PC-3 (cell line): ENCODE measurements around the gene BAZ1B. TPM values are rescaled to one million over a fixed set of nuclear protein-coding genes. Genes with fewer than 3 reads are reported as not detected.

ENCODE experiments used
- ATAC-seq: fragments of 200-7000 bp; cut with Tn5 transposase; 2 replicates; pipeline ENCODE4 v1.9.1; 2020; ENCODE audit warnings: mild to moderate bottlenecking, moderate library complexity
- BruUV-seq: library from RNA; stranded (reverse); fragments of 400-500 nt; replicated peaks from 2 replicates; lab custom pipeline; 2021; lab: Mats Ljungman, UMichigan
- CTCF ChIA-PET: fragments of 300-600 bp; sonication (Branson Sonifier 250); formaldehyde crosslinking; loops from one replicate; lab custom pipeline; 2022; ENCODE audit warnings: antibody characterized with exemption; lab: Charles Lee
- POLR2A ChIA-PET: fragments of 300-600 bp; sonication (Branson Sonifier 250); formaldehyde crosslinking; loops from one replicate; lab custom pipeline; 2022; ENCODE audit warnings: antibody characterized with exemption; ENCODE audit not compliant: unreplicated experiment; lab: Charles Lee
- DNase-seq: peaks from one replicate; pipeline ENCODE4 v3.0.0-alpha.2; 2015
- H2AFZ ChIP-seq: fragments of 300-600 bp; sonication (generic); 2 replicates; pipeline ENCODE4 v1.6.0; 2016; ENCODE audit warnings: antibody characterized with exemption, low read length
- H3F3A ChIP-seq: fragments of 300-600 bp; sonication (generic); one replicate; pipeline ENCODE4 v1.6.0; 2017; ENCODE audit warnings: antibody characterized with exemption, low read length, control low read depth, mild to moderate bottlenecking; ENCODE audit not compliant: unreplicated experiment
- H3K27ac ChIP-seq: fragments of 300-600 bp; sonication (generic); 2 replicates; pipeline ENCODE4 v1.5.1; 2016; ENCODE audit warnings: mild to moderate bottlenecking, low read length
- H3K27me3 ChIP-seq: fragments of 300-600 bp; sonication (generic); 2 replicates; pipeline ENCODE4 v1.6.1; 2016; ENCODE audit warnings: low read length, mixed read lengths
- H3K36me3 ChIP-seq: fragments of 300-600 bp; sonication (generic); 2 replicates; pipeline ENCODE4 v1.6.1; 2016; ENCODE audit warnings: low read depth, mixed run types, low read length, mixed read lengths
- H3K4me1 ChIP-seq: fragments of 300-600 bp; sonication (generic); 2 replicates; pipeline ENCODE4 v1.5.1; 2016; ENCODE audit warnings: low read length; ENCODE audit not compliant: insufficient read depth
- H3K4me2 ChIP-seq: fragments of 300-600 bp; sonication (generic); 2 replicates; pipeline ENCODE4 v1.6.0; 2016; ENCODE audit warnings: low read length
- H3K4me3 ChIP-seq: fragments of 300-600 bp; sonication (generic); 2 replicates; pipeline ENCODE4 v1.5.1; 2016; ENCODE audit warnings: mild to moderate bottlenecking, low read length, mixed read lengths
- H3K79me2 ChIP-seq: fragments of 300-600 bp; sonication (generic); 2 replicates; pipeline ENCODE4 v1.6.1; 2017; ENCODE audit warnings: low read length, mixed read lengths
- H3K9ac ChIP-seq: fragments of 300-600 bp; sonication (generic); 2 replicates; pipeline ENCODE4 v1.6.0; 2016; ENCODE audit warnings: mild to moderate bottlenecking, low read length
- H3K9me2 ChIP-seq: fragments of 300-600 bp; sonication (generic); replicated peaks from 2 replicates; pipeline ENCODE4 v1.6.1; 2016; ENCODE audit warnings: mixed run types, low read length, mixed read lengths
- H3K9me3 ChIP-seq: fragments of 300-600 bp; sonication (generic); 2 replicates; pipeline ENCODE4 v1.6.1; 2016; ENCODE audit warnings: low read length, mixed read lengths
- H4K20me1 ChIP-seq: fragments of 300-600 bp; sonication (generic); 2 replicates; pipeline ENCODE4 v1.6.1; 2016; ENCODE audit warnings: low read length, mixed read lengths
- CTCF ChIP-seq: fragments of 300-600 bp; sonication (generic); conservative IDR thresholded peaks from 2 replicates; pipeline ENCODE4 v1.5.1; 2017; ENCODE audit warnings: antibody characterized with exemption, low read depth, mild to moderate bottlenecking, low read length
- EZH2 ChIP-seq: fragments of 300-600 bp; sonication (generic); IDR thresholded peaks from one replicate; pipeline ENCODE4 v1.6.1; 2017; ENCODE audit warnings: antibody characterized with exemption, mild to moderate bottlenecking, low read length; ENCODE audit not compliant: unreplicated experiment
- EZH2phosphoT487 ChIP-seq: fragments of 300-600 bp; sonication (generic); IDR thresholded peaks from 2 replicates; pipeline ENCODE4 v1.6.1; 2018; ENCODE audit warnings: mild to moderate bottlenecking, antibody characterized with exemption, low read length, borderline replicate concordance
- intact Hi-C: fragments of 100-400 bp; cut with micrococcal nuclease; formaldehyde crosslinking; loops from 2 replicates; pipeline ENCODE4 v1.9.0; 2023
- total RNA-seq: library from RNA; depleted of rRNA; stranded (reverse); fragments of >200 nt; gene quantifications from 2 replicates; pipeline ENCODE4 v1.2.3, GENCODE V29; 2014

The BAZ1B gene
- total RNA-seq, 1 experiment from 2014 or later: 45.5 TPM

- DNase-seq (no peak), ATAC-seq (no peak)
- Histone ChIP-seq H3K27me3 (no peaks in the 10 kb centered on the region), H3F3A (no peaks in the 10 kb centered on the region), H3K27ac (no peak overlapping the region), H3K9me3 (no peaks in the 10 kb centered on the region), H3K9me2 (no peaks in the 10 kb centered on the region), H3K4me1 (no peaks in the 10 kb centered on the region), H4K20me1 (no peaks in the 10 kb centered on the region), H3K36me3 (no peaks in the 10 kb centered on the region), H2AFZ (no peak overlapping the region), H3K4me3 (no peak overlapping the region), H3K79me2 (no peaks in the 10 kb centered on the region), H3K4me2 (no peak overlapping the region), H3K9ac (no peak overlapping the region)
- ChIA-PET POLR2A (no interaction called here), CTCF (interaction anchor here (0.6 kb wide), 1 partner anchor 174 kb away, joined by 7 read pairs; no protein-coding TSS in a partner anchor)
- TF ChIP-seq CTCF: no peak
- no peak for TF ChIP-seq EZH2
- no peak for TF ChIP-seq EZH2phosphoT487
- BruUV-seq: no TSS peak
- intact Hi-C loops: no loop called here
Observed at GRCh38 chr7:73429622-73430505, 92.2 kb downstream of the BAZ1B start.

GRCh38 chr7:73429215-73429614, 92.9 kb downstream of the BAZ1B start:
- Histone ChIP-seq H4K20me1 (no peaks in the 10 kb centered on the region), H3K27ac (no peak overlapping the region), H3K4me2 (no peak overlapping the region), H3K9me3 (no peaks in the 10 kb centered on the region), H3K79me2 (no peaks in the 10 kb centered on the region), H3K9ac (no peak overlapping the region), H3K27me3 (no peaks in the 10 kb centered on the region), H3K36me3 (no peaks in the 10 kb centered on the region), H3K9me2 (no peaks in the 10 kb centered on the region), H3K4me1 (no peaks in the 10 kb centered on the region), H3K4me3 (no peak overlapping the region), H3F3A (no peaks in the 10 kb centered on the region), H2AFZ (no peak overlapping the region)
- intact Hi-C loops: no loop called here
- POLR2A ChIA-PET: no interaction called here
- TF ChIP-seq CTCF: no peak
- no peak for TF ChIP-seq EZH2
- TF ChIP-seq EZH2phosphoT487: no peak
- ATAC-seq (no peak), DNase-seq (no peak)
- CTCF ChIA-PET: no interaction called here
- BruUV-seq: no TSS peak
